Aortic smooth muscle cell (primary cell): ENCODE results near the gene CRYGC. TPM values are rescaled to one million over a fixed set of nuclear protein-coding genes. Genes with fewer than 3 reads are reported as not detected.

Experiments
- total RNA-seq: library from RNA; depleted of rRNA; stranded (reverse); fragments of >200 nt; gene quantifications from 2 replicates; pipeline ENCODE4 v1.2.3, GENCODE V29; 2014

CRYGC gene
- not detected in 2 replicates for total RNA-seq

GRCh38 chr2:208129744-208130711 is at the start of gene CRYGC:
CRYGC (minus strand) TSS chr2:208129828; CDS start chr2:208129792, 36 bp downstream.

GRCh38 chr2:208163489-208163888 is 33.9 kb upstream of the CRYGC start, which contains the start of gene CRYGA:
CRYGA (minus strand) TSS chr2:208163589; CDS start chr2:208163556, 33 bp downstream.

GRCh38 chr2:208146006-208146405 is 16.4 kb upstream of the CRYGC start, which contains the start of gene CRYGB:
CRYGB (minus strand) TSS chr2:208146158; CDS start chr2:208146120, 38 bp downstream.

GRCh38 chr2:208124013-208124715 is 5.5 kb downstream of the CRYGC start, which contains the start of gene CRYGD:
CRYGD (minus strand) TSS chr2:208124524; CDS start chr2:208124473, 51 bp downstream.

Other genes with a start within 250 kb of the CRYGC start
- 14.9 and 16.7 TPM in 2 replicates for gene PLEKHM3, start 104.3 kb downstream of the CRYGC start, total RNA-seq
- not detected in 2 replicates for gene CRYGD, start 5.3 kb downstream of the CRYGC start, total RNA-seq
- gene CRYGB, start 16.3 kb upstream of the CRYGC start, total RNA-seq = not detected in 2 replicates
- not detected in 2 replicates for gene CRYGA, start 33.8 kb upstream of the CRYGC start, total RNA-seq
- not detected in 2 replicates for gene C2orf80, start 60.2 kb upstream of the CRYGC start, total RNA-seq
- gene IDH1, start 125.2 kb upstream of the CRYGC start, total RNA-seq = 146 and 218 TPM in 2 replicates
- gene PIKFYVE, start 136.4 kb upstream of the CRYGC start, total RNA-seq = 35.5 and 41.3 TPM in 2 replicates